Occipital lobe (tissue), 3 donors: ENCODE data around the gene DNM1L. TPM values are rescaled to one million over a fixed set of nuclear protein-coding genes. Genes with fewer than 3 reads are reported as not detected.

Experiments used
- DNase-seq: peaks from one replicate; lab custom pipeline; 2025; lab: John Stamatoyannopoulos, UW
- small RNA-seq: library from RNA; depleted of rRNA; stranded (forward); fragments of <200 nt; gene quantifications from one replicate; pipeline ENCODE3, GENCODE V24; 2014
- total RNA-seq: library from RNA; depleted of rRNA; stranded (reverse); fragments of >200 nt; gene quantifications from one replicate; pipeline ENCODE4 v1.2.3, GENCODE V29; 2014

DNM1L gene
- total RNA-seq, 1 donor from 2014 or later: 215 TPM

GRCh38 chr12:32756476-32757066 lies 77.5 kb downstream of the DNM1L start:
- no peak for DNase-seq

GRCh38 chr12:32757157-32757556 lies 78.1 kb downstream of the DNM1L start:
- DNase-seq: no peak

- no peak for DNase-seq
Measured at GRCh38 chr12:32761716-32762115, 82.6 kb downstream of the DNM1L start.

GRCh38 chr12:32765906-32766305 lies 86.8 kb downstream of the DNM1L start:
- DNase-seq: no peak

- DNase-seq: no peak
Measured at GRCh38 chr12:32768518-32768917, 89.4 kb downstream of the DNM1L start.

GRCh38 chr12:32770141-32770540 lies 91.0 kb downstream of the DNM1L start:
- no peak for DNase-seq

GRCh38 chr12:32773691-32774090 lies 94.6 kb downstream of the DNM1L start:
- DNase-seq: no peak

GRCh38 chr12:32776258-32776657 lies 97.2 kb downstream of the DNM1L start:
- no peak for DNase-seq

GRCh38 chr12:32777159-32777558 lies 98.1 kb downstream of the DNM1L start:
- no peak for DNase-seq

- no peak for DNase-seq
Measured at GRCh38 chr12:32777691-32778175, 98.6 kb downstream of the DNM1L start.

GRCh38 chr12:32780071-32780470 lies 101.0 kb downstream of the DNM1L start:
- DNase-seq: no peak

GRCh38 chr12:32783029-32783428 lies 103.9 kb downstream of the DNM1L start:
- DNase-seq: no peak

- no peak for DNase-seq
Measured at GRCh38 chr12:32785557-32785956, 106.5 kb downstream of the DNM1L start.

GRCh38 chr12:32788405-32788804 lies 109.3 kb downstream of the DNM1L start:
- no peak for DNase-seq

GRCh38 chr12:32789446-32789845 lies 110.3 kb downstream of the DNM1L start:
- DNase-seq: no peak

GRCh38 chr12:32789916-32790315 lies 110.8 kb downstream of the DNM1L start:
- DNase-seq: no peak

GRCh38 chr12:32794281-32794680 lies 115.2 kb downstream of the DNM1L start:
- DNase-seq: no peak

Small RNAs within 50 kb of the gene (small RNA-seq; reads per million reads assigned to genes)
- gene RF00019: not detected

Other genes with a start within 250 kb of the DNM1L start
- 41.3 TPM for gene YARS2, start 76.6 kb downstream of the DNM1L start, total RNA-seq
- 4.7 TPM for gene PKP2, start 217.5 kb downstream of the DNM1L start, total RNA-seq